ENCODE data around the gene HOXD3. TPM values are rescaled to one million over a fixed set of nuclear protein-coding genes. Genes with fewer than 3 reads are reported as not detected.

The HOXD3 gene
- polyA plus RNA-seq, 2 of the 4 experiments (the other 2 are of a cell fraction): 0.18 to 0.27 TPM

DNA sequence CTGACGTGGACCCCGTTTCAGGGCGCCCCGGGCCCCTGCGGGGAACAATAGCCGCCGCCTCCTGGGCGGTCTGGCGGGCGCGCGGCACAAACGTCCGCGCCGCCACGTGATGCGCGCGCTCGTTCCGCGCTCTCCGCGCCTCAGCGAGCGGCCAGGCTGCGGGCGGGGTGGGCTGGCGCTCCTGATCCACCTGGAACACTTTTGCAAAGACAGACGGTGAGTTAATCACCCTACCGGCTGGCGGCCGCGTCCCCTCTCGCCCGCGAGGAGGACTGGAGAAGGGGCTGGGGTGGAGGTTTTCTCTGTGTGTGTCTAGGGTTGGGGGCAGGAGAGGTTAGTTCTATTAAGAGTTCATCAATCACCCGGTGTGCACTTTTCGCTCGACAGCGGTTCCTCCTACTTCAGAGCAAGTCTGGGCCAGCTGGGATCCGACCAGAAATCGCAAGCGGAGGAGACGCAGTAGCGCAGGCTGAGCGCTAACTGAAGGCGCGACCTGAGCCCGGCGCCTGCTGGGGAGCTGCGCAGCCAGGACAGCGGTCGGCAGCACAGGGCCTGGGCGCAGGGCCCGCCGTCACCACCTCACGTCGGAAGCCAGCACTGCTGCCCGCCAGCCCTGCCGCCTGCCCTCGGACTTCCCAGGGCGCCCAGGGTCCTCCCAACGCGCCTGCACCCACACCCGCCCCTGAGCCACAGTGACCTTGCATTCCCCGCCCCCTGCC, 21.1 kb downstream of the HOXD3 start:
- DNase-seq (ENCODE audit: low read depth in 1 of 2, low spot score in 1 of 2): no peak
- Histone ChIP-seq H3K4me2 (no peak overlapping the region), H3K4me1 (peaks cover 6% of the 10 kb centered on the region; the same call in 1 of the 3 replicates), H3K4me3 (no peak overlapping the region), H3K27ac (no peak overlapping the region), H3K9me3 (no peaks in the 10 kb centered on the region)
- TF ChIP-seq, protein P1, sequence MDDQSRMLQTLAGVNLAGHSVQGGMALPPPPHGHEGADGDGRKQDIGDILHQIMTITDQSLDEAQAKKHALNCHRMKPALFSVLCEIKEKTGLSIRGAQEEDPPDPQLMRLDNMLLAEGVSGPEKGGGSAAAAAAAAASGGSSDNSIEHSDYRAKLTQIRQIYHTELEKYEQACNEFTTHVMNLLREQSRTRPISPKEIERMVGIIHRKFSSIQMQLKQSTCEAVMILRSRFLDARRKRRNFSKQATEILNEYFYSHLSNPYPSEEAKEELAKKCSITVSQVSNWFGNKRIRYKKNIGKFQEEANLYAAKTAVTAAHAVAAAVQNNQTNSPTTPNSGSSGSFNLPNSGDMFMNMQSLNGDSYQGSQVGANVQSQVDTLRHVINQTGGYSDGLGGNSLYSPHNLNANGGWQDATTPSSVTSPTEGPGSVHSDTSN (IDR thresholded peaks at IDR 0.05): no peak
- TF ChIP-seq EHF (CRISPR knock-in tag; IDR thresholded peaks at IDR 0.05): no peak
- no peak for TF ChIP-seq NR3C1 (IDR thresholded peaks at IDR 0.05)
- no peak for TF ChIP-seq GATA3 (IDR thresholded peaks at IDR 0.05; ENCODE audit: borderline replicate concordance)
- TF ChIP-seq HOXA7 (CRISPR knock-in tag; IDR thresholded peaks at IDR 0.05): no peak
- no peak for TF ChIP-seq RARB (CRISPR knock-in tag; IDR thresholded peaks at IDR 0.05)
- no peak for TF ChIP-seq MAFK (IDR thresholded peaks at IDR 0.05; ENCODE audit: partially characterized antibody)
- no peak for TF ChIP-seq ZNF302 (CRISPR knock-in tag; IDR thresholded peaks at IDR 0.05)
- TF ChIP-seq BHLHE40 (IDR thresholded peaks at IDR 0.05; ENCODE audit: low read depth, low read length): no peak
- no peak for TF ChIP-seq SREBF2 (IDR thresholded peaks at IDR 0.05)
- TF ChIP-seq, protein P2, sequence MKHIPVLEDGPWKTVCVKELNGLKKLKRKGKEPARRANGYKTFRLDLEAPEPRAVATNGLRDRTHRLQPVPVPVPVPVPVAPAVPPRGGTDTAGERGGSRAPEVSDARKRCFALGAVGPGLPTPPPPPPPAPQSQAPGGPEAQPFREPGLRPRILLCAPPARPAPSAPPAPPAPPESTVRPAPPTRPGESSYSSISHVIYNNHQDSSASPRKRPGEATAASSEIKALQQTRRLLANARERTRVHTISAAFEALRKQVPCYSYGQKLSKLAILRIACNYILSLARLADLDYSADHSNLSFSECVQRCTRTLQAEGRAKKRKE (CRISPR knock-in tag; IDR thresholded peaks at IDR 0.05; ENCODE audit: low read depth): no peak
- no peak for TF ChIP-seq JUNB (IDR thresholded peaks at IDR 0.05)
- no peak for TF ChIP-seq MAZ (IDR thresholded peaks at IDR 0.05; ENCODE audit: borderline replicate concordance, low read depth, low read length)
- TF ChIP-seq, protein P3, sequence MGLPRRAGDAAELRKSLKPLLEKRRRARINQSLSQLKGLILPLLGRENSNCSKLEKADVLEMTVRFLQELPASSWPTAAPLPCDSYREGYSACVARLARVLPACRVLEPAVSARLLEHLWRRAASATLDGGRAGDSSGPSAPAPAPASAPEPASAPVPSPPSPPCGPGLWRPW (IDR thresholded peaks at IDR 0.05): no peak
- TF ChIP-seq ZFP36 (IDR thresholded peaks at IDR 0.05; ENCODE audit: borderline replicate concordance, partially characterized antibody): no peak
- TF ChIP-seq SMC3 (IDR thresholded peaks at IDR 0.05): no peak
- no peak for TF ChIP-seq NPAS2 (CRISPR knock-in tag; IDR thresholded peaks at IDR 0.05; ENCODE audit: borderline replicate concordance)
- no peak for FAIRE-seq
- ChIA-PET CTCF (interaction anchor here (0.7 kb wide), 1 partner anchor 376 kb away, joined by 3 read pairs; no protein-coding TSS in a partner anchor), POLR2A (no interaction called here)
- no peak for ATAC-seq
- 89% methylated on average over 62 of the region's 68 CpGs for WGBS (ENCODE audit: missing lambda C conversion rate)

DNA sequence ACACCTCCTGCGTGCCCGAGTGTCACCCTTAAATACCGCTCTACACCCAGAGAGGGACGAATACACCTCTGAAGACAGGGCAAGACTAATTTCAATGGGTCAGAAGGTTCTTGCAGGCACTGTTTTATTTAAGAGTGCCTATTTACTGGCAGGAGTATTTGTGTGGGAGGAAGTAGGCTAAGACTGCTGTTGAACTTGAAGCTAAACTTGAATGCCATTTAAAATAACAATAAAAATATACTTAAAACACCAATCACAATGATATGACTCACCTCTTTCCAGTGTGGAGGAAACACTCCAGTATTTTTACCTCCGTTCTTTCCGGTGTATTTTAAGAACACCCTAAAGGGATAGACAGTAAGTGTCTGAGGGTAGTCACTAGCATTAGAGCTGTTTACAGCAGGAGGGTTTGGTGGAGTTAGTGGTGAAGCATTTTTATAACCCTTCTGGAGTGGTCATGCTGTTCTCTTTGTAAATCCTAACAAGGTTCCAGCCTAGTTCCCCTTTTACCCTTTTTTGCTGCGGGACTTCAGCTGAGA, 21.7 kb downstream of the HOXD3 start:
- FAIRE-seq (no peak), DNase-seq (ENCODE audit: low read depth in 1 of 2, low spot score in 1 of 2) (no peak), ATAC-seq (no peak)
- Histone ChIP-seq H3K4me3 (no peak overlapping the region), H3K4me1 (peaks cover 5% of the 10 kb centered on the region; the same call in 1 of the 3 replicates), H3K27ac (no peak overlapping the region), H3K4me2 (no peak overlapping the region), H3K9me3 (no peaks in the 10 kb centered on the region)
- 75% methylated on average over 7 of the region's 7 CpGs for WGBS (ENCODE audit: missing lambda C conversion rate)
- no peak for TF ChIP-seq ESRRA (IDR thresholded peaks at IDR 0.05; ENCODE audit: borderline replicate concordance, low read length)
- TF ChIP-seq FOSB (CRISPR knock-in tag; IDR thresholded peaks at IDR 0.05): no peak
- no peak for TF ChIP-seq TP53 (CRISPR knock-in tag; IDR thresholded peaks at IDR 0.05)
- TF ChIP-seq CHD4 (IDR thresholded peaks at IDR 0.05; ENCODE audit: borderline replicate concordance): no peak
- TF ChIP-seq, protein P4, sequence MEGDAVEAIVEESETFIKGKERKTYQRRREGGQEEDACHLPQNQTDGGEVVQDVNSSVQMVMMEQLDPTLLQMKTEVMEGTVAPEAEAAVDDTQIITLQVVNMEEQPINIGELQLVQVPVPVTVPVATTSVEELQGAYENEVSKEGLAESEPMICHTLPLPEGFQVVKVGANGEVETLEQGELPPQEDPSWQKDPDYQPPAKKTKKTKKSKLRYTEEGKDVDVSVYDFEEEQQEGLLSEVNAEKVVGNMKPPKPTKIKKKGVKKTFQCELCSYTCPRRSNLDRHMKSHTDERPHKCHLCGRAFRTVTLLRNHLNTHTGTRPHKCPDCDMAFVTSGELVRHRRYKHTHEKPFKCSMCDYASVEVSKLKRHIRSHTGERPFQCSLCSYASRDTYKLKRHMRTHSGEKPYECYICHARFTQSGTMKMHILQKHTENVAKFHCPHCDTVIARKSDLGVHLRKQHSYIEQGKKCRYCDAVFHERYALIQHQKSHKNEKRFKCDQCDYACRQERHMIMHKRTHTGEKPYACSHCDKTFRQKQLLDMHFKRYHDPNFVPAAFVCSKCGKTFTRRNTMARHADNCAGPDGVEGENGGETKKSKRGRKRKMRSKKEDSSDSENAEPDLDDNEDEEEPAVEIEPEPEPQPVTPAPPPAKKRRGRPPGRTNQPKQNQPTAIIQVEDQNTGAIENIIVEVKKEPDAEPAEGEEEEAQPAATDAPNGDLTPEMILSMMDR (IDR thresholded peaks at IDR 0.05): no peak
- TF ChIP-seq SMC3 (IDR thresholded peaks at IDR 0.05): no peak
- no peak for TF ChIP-seq KDM5A (IDR thresholded peaks at IDR 0.05)
- no peak for TF ChIP-seq EP300 (IDR thresholded peaks at IDR 0.05)
- TF ChIP-seq JUNB (IDR thresholded peaks at IDR 0.05): no peak
- TF ChIP-seq, protein P5, sequence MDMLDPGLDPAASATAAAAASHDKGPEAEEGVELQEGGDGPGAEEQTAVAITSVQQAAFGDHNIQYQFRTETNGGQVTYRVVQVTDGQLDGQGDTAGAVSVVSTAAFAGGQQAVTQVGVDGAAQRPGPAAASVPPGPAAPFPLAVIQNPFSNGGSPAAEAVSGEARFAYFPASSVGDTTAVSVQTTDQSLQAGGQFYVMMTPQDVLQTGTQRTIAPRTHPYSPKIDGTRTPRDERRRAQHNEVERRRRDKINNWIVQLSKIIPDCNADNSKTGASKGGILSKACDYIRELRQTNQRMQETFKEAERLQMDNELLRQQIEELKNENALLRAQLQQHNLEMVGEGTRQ (IDR thresholded peaks at IDR 0.05): no peak
- TF ChIP-seq, protein P6, sequence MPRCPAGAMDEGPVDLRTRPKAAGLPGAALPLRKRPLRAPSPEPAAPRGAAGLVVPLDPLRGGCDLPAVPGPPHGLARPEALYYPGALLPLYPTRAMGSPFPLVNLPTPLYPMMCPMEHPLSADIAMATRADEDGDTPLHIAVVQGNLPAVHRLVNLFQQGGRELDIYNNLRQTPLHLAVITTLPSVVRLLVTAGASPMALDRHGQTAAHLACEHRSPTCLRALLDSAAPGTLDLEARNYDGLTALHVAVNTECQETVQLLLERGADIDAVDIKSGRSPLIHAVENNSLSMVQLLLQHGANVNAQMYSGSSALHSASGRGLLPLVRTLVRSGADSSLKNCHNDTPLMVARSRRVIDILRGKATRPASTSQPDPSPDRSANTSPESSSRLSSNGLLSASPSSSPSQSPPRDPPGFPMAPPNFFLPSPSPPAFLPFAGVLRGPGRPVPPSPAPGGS (IDR thresholded peaks at IDR 0.05): no peak
- ChIA-PET POLR2A (no interaction called here), CTCF (interaction anchor here (0.7 kb wide), 1 partner anchor 376 kb away, joined by 3 read pairs; no protein-coding TSS in a partner anchor)

Data from A549 (cell line).